K562 (cell line): ENCODE data around the gene PPP2R2D. TPM values are rescaled to one million over a fixed set of nuclear protein-coding genes. Genes with fewer than 3 reads are reported as not detected.

ENCODE experiments used
- ATAC-seq: fragments of 200-7000 bp; cut with Tn5 transposase; 3 replicates; pipeline ENCODE4 v1.9.1; 2020; ENCODE audit warnings: moderate library complexity
- BruUV-seq: library from RNA; stranded (reverse); fragments of 400-500 nt; replicated peaks from 2 replicates; lab custom pipeline; 2021; lab: Mats Ljungman, UMichigan
- CTCF ChIA-PET: fragments of 300-600 bp; formaldehyde crosslinking; extraction: SDS; loops from one replicate; lab custom pipeline; 2021; ENCODE audit warnings: low intra/inter-chr PET ratio; lab: Yijun Ruan, JAX
- POLR2A ChIA-PET: fragments of 300-600, 350-650 bp; sonication (Branson Sonifier 250); formaldehyde crosslinking; extraction: SDS; loops from one replicate; lab custom pipeline; 2021; ENCODE audit warnings: antibody characterized with exemption, inconsistent platforms; lab: Yijun Ruan, JAX
- DNase-seq, 4 experiments: peaks; one replicate each; pipeline versions ENCODE4 v3.0.0 to v3.0.0-alpha.2; 2011 to 2018; ENCODE audit warnings: low spot score in 3 of 4, mixed read lengths in 3 of 4; ENCODE audit errors: extremely low read depth in 1 of 4
- FAIRE-seq: peaks from 2 replicates; lab custom pipeline; 2011; peaks lifted over from hg19 to GRCh38; lab: Jason Lieb, UNC
- H2AFZ ChIP-seq: 2 replicates; pipeline ENCODE4 v1.6.0; 2011; ENCODE audit warnings: low read depth, low read length, control low read depth, inconsistent platforms
- H3K27ac ChIP-seq: fragments of 200-600 bp; 3 replicates; pipeline ENCODE4 v1.8.0; 2011; ENCODE audit warnings: low read depth, mild to moderate bottlenecking, control low read depth, inconsistent platforms, low read length, moderate library complexity, mixed read lengths; ENCODE audit errors: extremely low read depth
- H3K27me3 ChIP-seq, 2 experiments: fragments of 300-600 bp in 1 of 2; 2 replicates in 1 of 2; 3 replicates in 1 of 2; pipeline versions ENCODE4 v1.6.0 to v1.8.0; 2011; ENCODE audit warnings: inconsistent platforms in 2 of 2, low read length in 2 of 2, mild to moderate bottlenecking in 1 of 2, mixed read lengths in 1 of 2, moderate library complexity in 1 of 2; ENCODE audit not compliant: control insufficient read depth in 2 of 2, insufficient read depth in 2 of 2
- H3K36me3 ChIP-seq: fragments of 300-600 bp; 3 replicates; pipeline ENCODE4 v1.8.0; 2011; ENCODE audit warnings: mild to moderate bottlenecking, low read length, inconsistent platforms; ENCODE audit not compliant: control insufficient read depth, insufficient read depth
- H3K4me1 ChIP-seq, 2 experiments: fragments of 200-600 bp in 1 of 2; replicated peaks in 1 of 2; 2 replicates in 1 of 2; 3 replicates in 1 of 2; pipeline versions ENCODE4 v1.5.1 to v1.8.0; 2011; ENCODE audit warnings: inconsistent platforms in 2 of 2, low read length in 2 of 2, mild to moderate bottlenecking in 1 of 2, mixed read lengths in 1 of 2, moderate library complexity in 1 of 2; ENCODE audit not compliant: control insufficient read depth in 2 of 2, insufficient read depth in 2 of 2
- H3K4me2 ChIP-seq: 2 replicates; pipeline ENCODE4 v1.6.1; 2011; ENCODE audit warnings: low read length, control low read depth, inconsistent platforms, mixed read lengths; ENCODE audit not compliant: insufficient read depth
- H3K4me3 ChIP-seq: fragments of 200-600 bp; sonication (generic), shearing (Covaris generic); 2 replicates; pipeline ENCODE4 v1.5.1; 2016; ENCODE audit warnings: control low read depth, inconsistent platforms
- H3K79me2 ChIP-seq: fragments of 200-600 bp; 3 replicates; pipeline ENCODE4 v1.8.0; 2011; ENCODE audit warnings: low read length, inconsistent platforms; ENCODE audit not compliant: control insufficient read depth, insufficient read depth
- H3K9ac ChIP-seq, 2 experiments: 2 replicates each; pipeline versions ENCODE4 v1.6.0 to v1.6.1; 2011; ENCODE audit warnings: low read depth in 2 of 2, low read length in 2 of 2, control low read depth in 1 of 2, inconsistent platforms in 1 of 2, mild to moderate bottlenecking in 1 of 2, mixed read lengths in 1 of 2; ENCODE audit not compliant: insufficient read depth in 1 of 2
- H3K9me1 ChIP-seq: one replicate; pipeline ENCODE4 v1.6.0; 2011; ENCODE audit warnings: inconsistent platforms, mild to moderate bottlenecking, low read length, moderate library complexity; ENCODE audit not compliant: control insufficient read depth, insufficient read depth
- H3K9me3 ChIP-seq: replicated peaks from 2 replicates; pipeline ENCODE4 v1.5.1; 2011; ENCODE audit warnings: low read depth, low read length, inconsistent platforms; ENCODE audit not compliant: control insufficient read depth, insufficient read depth
- H4K20me1 ChIP-seq: replicated peaks from 2 replicates; pipeline ENCODE4 v1.6.1; 2011; ENCODE audit warnings: low read length, inconsistent platforms, mixed read lengths; ENCODE audit not compliant: control insufficient read depth, insufficient read depth
- BRD9 ChIP-seq: fragments of 450-650 bp; IDR thresholded peaks from 2 replicates; pipeline ENCODE4 v1.6.1; 2018; ENCODE audit warnings: low read depth; ENCODE audit not compliant: partially characterized antibody
- NR1H2 ChIP-seq: sonication (generic); formaldehyde crosslinking; IDR thresholded peaks from 2 replicates; pipeline ENCODE4 v1.4.0; 2020; ENCODE audit warnings: mild to moderate bottlenecking, missing genetic modification reagents
- PCBP1 ChIP-seq: fragments of 200-400 bp; formaldehyde crosslinking; IDR thresholded peaks from 2 replicates; pipeline ENCODE4 v1.6.1; 2018; ENCODE audit warnings: mild to moderate bottlenecking, low read depth, low read length; ENCODE audit not compliant: poor library complexity, severe bottlenecking
- RBM22 ChIP-seq: fragments of 200-400 bp; formaldehyde crosslinking; IDR thresholded peaks from 2 replicates; pipeline ENCODE4 v1.6.1; 2018; ENCODE audit warnings: low read length, low read depth; ENCODE audit not compliant: poor library complexity, severe bottlenecking
- SLC30A9 ChIP-seq: fragments of 250-450 bp; sonication (Bioruptor Pico); IDR thresholded peaks from 2 replicates; pipeline ENCODE4 v1.8.0; 2022; ENCODE audit warnings: mild to moderate bottlenecking, moderate library complexity
- ZNF668 ChIP-seq: fragments of 250-450 bp; sonication (Bioruptor Pico); IDR thresholded peaks from 2 replicates; pipeline ENCODE4 v1.8.0; 2022; ENCODE audit warnings: mild to moderate bottlenecking, inconsistent platforms
- WGBS: fragments of 100-300 bp; shearing (Covaris generic); methylation state at CpG from one replicate; pipeline ENCODE4 v1.1.6; 2016; ENCODE audit warnings: low coverage, mixed read lengths; ENCODE audit not compliant: insufficient coverage; ENCODE audit errors: missing lambda C conversion rate; 5-methylcytosine and 5-hydroxymethylcytosine counted together
- in situ Hi-C: fragments of 300-500 bp; cut with MboI; formaldehyde crosslinking; loops from 4 replicates; pipeline ENCODE4 v1.15.0; 2018; ENCODE audit warnings: inconsistent platforms, mixed read lengths
- intact Hi-C: fragments of 100-400 bp; cut with micrococcal nuclease; formaldehyde crosslinking; loops from 2 replicates; pipeline ENCODE4 v1.14.2; 2022
- polyA plus RNA-seq, 8 experiments: library from polyadenylated mRNA; depleted of rRNA in 4 of 8; stranded (reverse) in 5 of 8; unstranded in 3 of 8; fragments of >200 nt; fragmentation: Nextera tagmentation in 2 of 8; fragmentation: Illumina TruSeq in 1 of 8; extraction: Ambion mirVana in 2 of 8; extraction: Trizol in 1 of 8; gene quantifications; 2 replicates each; pipeline versions ENCODE4 v1.2.1 to v1.2.3, GENCODE V29; 2011 to 2014; ENCODE audit warnings: inconsistent platforms in 1 of 8, missing spikeins in 1 of 8
- total RNA-seq, 7 experiments: library from RNA; depleted of rRNA in 6 of 7; stranded (reverse); fragments of >200 nt in 6 of 7; fragmentation: Illumina TruSeq in 2 of 7; extraction: Trizol in 2 of 7; gene quantifications; 2 replicates each; pipeline versions ENCODE4 v1.2.1 to v1.2.3, GENCODE V29; 2011 to 2021; ENCODE audit warnings: low replicate concordance in 1 of 7
- TF ChIP-seq, protein P1 (sequence below): sonication (generic); formaldehyde crosslinking; IDR thresholded peaks from 2 replicates; pipeline ENCODE4 v1.8.1; 2023; ENCODE audit warnings: mild to moderate bottlenecking, missing genetic modification reagents
- TF ChIP-seq, protein P2 (sequence below): fragments of 250-450 bp; sonication (Bioruptor Pico); IDR thresholded peaks from 2 replicates; pipeline ENCODE4 v1.5.0; 2021; ENCODE audit warnings: mild to moderate bottlenecking, borderline replicate concordance

Gene PPP2R2D
- total and polyA plus RNA-seq, 9 of the 15 experiments (the other 6 are each of a cell fraction or from before 2014, with no cell fraction given) = 1.9 to 37.0 (median 26.8) TPM

DNA sequence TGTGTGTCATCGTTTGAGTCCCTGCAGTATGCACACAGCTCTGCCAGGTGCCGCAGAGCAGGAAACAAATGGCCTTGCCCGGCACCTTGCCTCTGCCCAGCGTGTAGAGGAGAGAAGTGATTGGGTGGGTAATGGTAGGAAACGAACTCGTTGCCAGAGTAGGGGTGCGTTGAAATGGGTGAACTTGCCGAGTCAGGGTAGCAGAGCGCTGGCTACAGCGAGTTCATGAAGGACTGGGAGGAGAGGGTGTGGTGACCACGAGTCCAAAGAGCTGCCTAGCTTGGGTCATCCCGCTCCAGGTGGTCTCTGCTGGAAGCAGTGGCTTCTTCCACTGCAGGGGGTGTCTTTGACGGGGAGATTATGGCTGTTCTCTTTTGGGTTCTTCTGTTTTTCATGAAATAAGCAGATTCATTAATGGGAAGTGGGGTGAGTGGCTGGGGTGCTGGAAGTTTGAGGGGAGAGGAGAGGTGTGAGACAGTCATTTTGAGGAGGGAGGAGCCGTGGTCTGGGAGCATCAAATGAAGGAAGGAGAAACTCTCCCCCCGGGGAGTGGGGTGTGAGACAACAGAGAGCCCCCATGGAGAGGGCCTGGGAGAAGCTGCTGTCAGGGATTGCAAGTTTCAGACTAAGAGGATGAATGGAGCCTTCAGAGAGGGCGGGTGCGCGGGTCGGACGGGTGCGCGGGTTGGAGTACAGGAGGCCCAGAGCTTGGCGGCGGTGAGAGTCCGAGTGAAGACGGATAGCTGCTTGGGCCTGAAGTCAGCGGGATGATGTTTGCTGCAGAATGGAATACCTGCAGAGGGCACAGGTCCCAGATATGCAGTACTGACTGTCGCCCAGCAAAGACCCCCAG is 26.2 kb downstream of the PPP2R2D start:
- Histone ChIP-seq H2AFZ (no peak overlapping the region), H3K4me1 (peaks cover 36 to 44% of the 10 kb centered on the region in 2 experiments; a peak in 4 of 5 replicates), H3K4me3 (no peak overlapping the region), H3K9ac (peak overlapping the region in 1 of 2 experiments; percentile 78; a peak in 2 of 4 replicates), H3K27ac (peak overlapping the region; percentile 52; the same call in 2 of the 3 replicates), H3K27me3 (no peaks in the 10 kb centered on the region; a peak in 1 of 5 replicates), H4K20me1 (peaks cover 4% of the 10 kb centered on the region; the same call in 1 of the 2 replicates), H3K9me3 (peaks cover 2% of the 10 kb centered on the region; the same call in 1 of the 2 replicates), H3K79me2 (peaks cover 100% of the 10 kb centered on the region), H3K9me1 (no peaks in the 10 kb centered on the region), H3K36me3 (peaks cover 33% of the 10 kb centered on the region; the same call in 1 of the 3 replicates), H3K4me2 (no peak overlapping the region)
- 50% methylated on average over 16 of the region's 28 CpGs for WGBS
- peak in 1 of 4 experiments; percentile 28 for DNase-seq
- intact Hi-C loops = no loop called here
- BruUV-seq = no TSS peak
- TF ChIP-seq BRD9 (no peak), ZNF668 (CRISPR knock-in tag) (no peak), RBM22 (no peak), PCBP1 (no peak), NR1H2 (no peak), SLC30A9 (CRISPR knock-in tag) (no peak)
- TF ChIP-seq, protein P1, sequence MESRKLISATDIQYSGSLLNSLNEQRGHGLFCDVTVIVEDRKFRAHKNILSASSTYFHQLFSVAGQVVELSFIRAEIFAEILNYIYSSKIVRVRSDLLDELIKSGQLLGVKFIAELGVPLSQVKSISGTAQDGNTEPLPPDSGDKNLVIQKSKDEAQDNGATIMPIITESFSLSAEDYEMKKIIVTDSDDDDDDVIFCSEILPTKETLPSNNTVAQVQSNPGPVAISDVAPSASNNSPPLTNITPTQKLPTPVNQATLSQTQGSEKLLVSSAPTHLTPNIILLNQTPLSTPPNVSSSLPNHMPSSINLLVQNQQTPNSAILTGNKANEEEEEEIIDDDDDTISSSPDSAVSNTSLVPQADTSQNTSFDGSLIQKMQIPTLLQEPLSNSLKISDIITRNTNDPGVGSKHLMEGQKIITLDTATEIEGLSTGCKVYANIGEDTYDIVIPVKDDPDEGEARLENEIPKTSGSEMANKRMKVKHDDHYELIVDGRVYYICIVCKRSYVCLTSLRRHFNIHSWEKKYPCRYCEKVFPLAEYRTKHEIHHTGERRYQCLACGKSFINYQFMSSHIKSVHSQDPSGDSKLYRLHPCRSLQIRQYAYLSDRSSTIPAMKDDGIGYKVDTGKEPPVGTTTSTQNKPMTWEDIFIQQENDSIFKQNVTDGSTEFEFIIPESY (CRISPR knock-in tag) = peak; percentile 78
- TF ChIP-seq, protein P2, sequence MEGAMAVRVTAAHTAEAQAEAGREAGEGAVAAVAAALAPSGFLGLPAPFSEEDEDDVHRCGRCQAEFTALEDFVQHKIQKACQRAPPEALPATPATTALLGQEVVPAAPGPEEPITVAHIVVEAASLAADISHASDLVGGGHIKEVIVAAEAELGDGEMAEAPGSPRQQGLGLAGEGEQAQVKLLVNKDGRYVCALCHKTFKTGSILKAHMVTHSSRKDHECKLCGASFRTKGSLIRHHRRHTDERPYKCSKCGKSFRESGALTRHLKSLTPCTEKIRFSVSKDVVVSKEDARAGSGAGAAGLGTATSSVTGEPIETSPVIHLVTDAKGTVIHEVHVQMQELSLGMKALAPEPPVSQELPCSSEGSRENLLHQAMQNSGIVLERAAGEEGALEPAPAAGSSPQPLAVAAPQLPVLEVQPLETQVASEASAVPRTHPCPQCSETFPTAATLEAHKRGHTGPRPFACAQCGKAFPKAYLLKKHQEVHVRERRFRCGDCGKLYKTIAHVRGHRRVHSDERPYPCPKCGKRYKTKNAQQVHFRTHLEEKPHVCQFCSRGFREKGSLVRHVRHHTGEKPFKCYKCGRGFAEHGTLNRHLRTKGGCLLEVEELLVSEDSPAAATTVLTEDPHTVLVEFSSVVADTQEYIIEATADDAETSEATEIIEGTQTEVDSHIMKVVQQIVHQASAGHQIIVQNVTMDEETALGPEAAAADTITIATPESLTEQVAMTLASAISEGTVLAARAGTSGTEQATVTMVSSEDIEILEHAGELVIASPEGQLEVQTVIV = no peak
- ATAC-seq = peak; percentile 45; the same call in 2 of the 3 replicates
- ChIA-PET CTCF (no interaction called here), POLR2A (interaction anchor here (0.6 to 2.7 kb wide), 3 partner anchors 12 to 30 kb away, joined by 3 to 14 read pairs (median 8); no protein-coding TSS in a partner anchor)
- in situ Hi-C loops = no loop called here
- FAIRE-seq = no peak
